OCI-LY3 (cell line): ENCODE measurements around the gene CENPB.

ENCODE experiments used
- H2AFZ ChIP-seq: fragments of 200-600, 300-600 bp; shearing (Covaris generic); 2 replicates; pipeline ENCODE4 v1.6.0; 2014; ENCODE audit warnings: antibody characterized with exemption, low read depth, low read length
- H3K27ac ChIP-seq: fragments of 200-600, 300-600 bp; sonication (generic); 2 replicates; pipeline ENCODE4 v1.5.1; 2014; ENCODE audit warnings: mild to moderate bottlenecking, low read length, moderate library complexity, mixed read lengths
- H3K27me3 ChIP-seq: fragments of 200-600, 300-600 bp; sonication (generic); 2 replicates; pipeline ENCODE4 v1.6.1; 2014; ENCODE audit warnings: low read depth, low read length, mixed read lengths
- H3K36me3 ChIP-seq: fragments of 200-600, 300-600 bp; sonication (generic); replicated peaks from 2 replicates; pipeline ENCODE3; 2014; ENCODE audit warnings: low read depth, low read length, mixed read lengths
- H3K4me1 ChIP-seq: fragments of 300-600, 200-600 bp; sonication (generic); 2 replicates; pipeline ENCODE4 v1.6.1; 2014; ENCODE audit warnings: low read length, mixed read lengths
- H3K4me2 ChIP-seq: fragments of 200-600, 300-600 bp; sonication (generic); 2 replicates; pipeline ENCODE4 v1.6.1; 2014; ENCODE audit warnings: low read length, mixed read lengths
- H3K4me3 ChIP-seq: fragments of 300-600, 200-600 bp; sonication (generic); 2 replicates; pipeline ENCODE4 v1.5.1; 2014; ENCODE audit warnings: antibody characterized with exemption, mild to moderate bottlenecking, low read length, moderate library complexity
- H3K79me2 ChIP-seq: fragments of 300-600, 200-600 bp; shearing (Covaris generic); 2 replicates; pipeline ENCODE4 v1.6.1; 2014; ENCODE audit warnings: mild to moderate bottlenecking, low read length, mixed read lengths
- H3K9ac ChIP-seq: fragments of 300-600, 200-600 bp; shearing (Covaris generic); 2 replicates; pipeline ENCODE4 v1.6.0; 2014; ENCODE audit warnings: mild to moderate bottlenecking, low read length, moderate library complexity
- H3K9me3 ChIP-seq: fragments of 200-600, 300-600 bp; shearing (Covaris generic); 2 replicates; pipeline ENCODE4 v1.6.1; 2014; ENCODE audit warnings: low read length, mixed read lengths; ENCODE audit not compliant: insufficient read depth
- H4K20me1 ChIP-seq: fragments of 200-600, 300-600 bp; sonication (generic); 2 replicates; pipeline ENCODE4 v1.6.1; 2016; ENCODE audit warnings: low read length, mixed read lengths; ENCODE audit not compliant: insufficient read depth
- EZH2phosphoT487 ChIP-seq: fragments of 200-600 bp; shearing (Covaris generic); IDR thresholded peaks from 2 replicates; pipeline ENCODE4 v1.6.1; 2018; ENCODE audit warnings: antibody characterized with exemption, mixed run types, low read depth
- TF ChIP-seq, protein P1 (sequence below): fragments of 200-600, 300-600 bp; sonication (generic); IDR thresholded peaks from 2 replicates; pipeline ENCODE4 v1.5.1; 2014; ENCODE audit warnings: antibody characterized with exemption, low read length, low read depth

The CENPB gene

DNA sequence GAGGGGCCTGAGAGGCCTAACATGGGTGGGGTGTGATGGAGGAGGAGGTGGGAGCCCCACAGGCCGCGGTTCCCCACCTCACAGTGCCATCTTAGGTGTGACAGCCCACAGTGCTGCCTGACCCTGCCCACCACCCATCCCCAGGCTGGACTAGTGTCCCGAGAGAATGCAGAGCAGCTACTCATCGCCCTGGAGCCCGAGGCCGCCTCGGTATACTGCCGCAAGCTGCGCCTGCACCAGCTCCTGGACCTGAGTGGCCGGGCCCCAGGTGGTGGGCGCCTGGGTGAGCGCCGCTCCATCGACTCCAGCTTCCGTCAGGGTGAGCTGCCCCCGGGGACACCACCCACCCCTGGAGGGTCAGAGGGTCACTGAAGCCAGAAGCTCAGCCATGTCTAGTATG lies 38.5 kb downstream of the CENPB start:
- no peaks in the 10 kb centered on the region for H3K9me3 ChIP-seq
- H3K9ac ChIP-seq = no peak overlapping the region
- H3K4me1 ChIP-seq = no peaks in the 10 kb centered on the region
- H3K36me3 ChIP-seq = peaks cover 3% of the 10 kb centered on the region
- TF ChIP-seq, protein P1, sequence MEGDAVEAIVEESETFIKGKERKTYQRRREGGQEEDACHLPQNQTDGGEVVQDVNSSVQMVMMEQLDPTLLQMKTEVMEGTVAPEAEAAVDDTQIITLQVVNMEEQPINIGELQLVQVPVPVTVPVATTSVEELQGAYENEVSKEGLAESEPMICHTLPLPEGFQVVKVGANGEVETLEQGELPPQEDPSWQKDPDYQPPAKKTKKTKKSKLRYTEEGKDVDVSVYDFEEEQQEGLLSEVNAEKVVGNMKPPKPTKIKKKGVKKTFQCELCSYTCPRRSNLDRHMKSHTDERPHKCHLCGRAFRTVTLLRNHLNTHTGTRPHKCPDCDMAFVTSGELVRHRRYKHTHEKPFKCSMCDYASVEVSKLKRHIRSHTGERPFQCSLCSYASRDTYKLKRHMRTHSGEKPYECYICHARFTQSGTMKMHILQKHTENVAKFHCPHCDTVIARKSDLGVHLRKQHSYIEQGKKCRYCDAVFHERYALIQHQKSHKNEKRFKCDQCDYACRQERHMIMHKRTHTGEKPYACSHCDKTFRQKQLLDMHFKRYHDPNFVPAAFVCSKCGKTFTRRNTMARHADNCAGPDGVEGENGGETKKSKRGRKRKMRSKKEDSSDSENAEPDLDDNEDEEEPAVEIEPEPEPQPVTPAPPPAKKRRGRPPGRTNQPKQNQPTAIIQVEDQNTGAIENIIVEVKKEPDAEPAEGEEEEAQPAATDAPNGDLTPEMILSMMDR = no peak
- no peak for TF ChIP-seq EZH2phosphoT487
- no peak overlapping the region for H3K4me2 ChIP-seq
- H3K79me2 ChIP-seq = no peaks in the 10 kb centered on the region
- no peak overlapping the region for H3K27ac ChIP-seq
- H3K27me3 ChIP-seq = 0 out of 2 replicates have a peak, but pooled peaks cover 6% of the 10 kb centered on the region
- H4K20me1 ChIP-seq = no peaks in the 10 kb centered on the region; the same call in 1 of the 2 replicates
- no peak overlapping the region for H2AFZ ChIP-seq
- H3K4me3 ChIP-seq = no peak overlapping the region

DNA sequence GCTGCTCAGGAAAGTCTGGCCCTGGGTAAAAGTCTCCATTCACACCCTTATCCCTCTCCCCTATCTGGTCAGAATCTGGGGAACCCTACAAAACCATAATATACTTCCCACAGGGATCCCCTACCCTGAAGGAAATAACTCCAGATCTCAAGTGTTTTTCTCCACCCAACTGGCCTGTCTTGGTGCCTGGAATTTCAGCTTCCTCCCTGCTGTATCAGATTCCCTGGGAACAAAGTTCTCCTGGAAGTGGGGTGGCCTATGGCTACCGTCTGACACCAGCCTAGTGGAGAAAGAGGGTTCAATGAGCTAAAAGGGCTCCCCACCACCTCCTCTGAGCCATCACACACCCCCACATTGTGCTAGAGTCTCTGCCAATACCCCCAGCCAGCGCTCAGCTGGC lies 39.1 kb downstream of the CENPB start:
- Histone ChIP-seq H4K20me1 (no peaks in the 10 kb centered on the region), H3K4me1 (no peaks in the 10 kb centered on the region), H3K27ac (no peak overlapping the region), H3K9ac (no peak overlapping the region), H3K9me3 (no peaks in the 10 kb centered on the region), H3K4me2 (no peak overlapping the region), H3K27me3 (0 out of 2 replicates have a peak, but pooled peaks cover 6% of the 10 kb centered on the region), H3K4me3 (no peak overlapping the region), H3K36me3 (peaks cover 3% of the 10 kb centered on the region), H2AFZ (no peak overlapping the region), H3K79me2 (no peaks in the 10 kb centered on the region)
- TF ChIP-seq, protein P1 = no peak
- no peak for TF ChIP-seq EZH2phosphoT487

DNA sequence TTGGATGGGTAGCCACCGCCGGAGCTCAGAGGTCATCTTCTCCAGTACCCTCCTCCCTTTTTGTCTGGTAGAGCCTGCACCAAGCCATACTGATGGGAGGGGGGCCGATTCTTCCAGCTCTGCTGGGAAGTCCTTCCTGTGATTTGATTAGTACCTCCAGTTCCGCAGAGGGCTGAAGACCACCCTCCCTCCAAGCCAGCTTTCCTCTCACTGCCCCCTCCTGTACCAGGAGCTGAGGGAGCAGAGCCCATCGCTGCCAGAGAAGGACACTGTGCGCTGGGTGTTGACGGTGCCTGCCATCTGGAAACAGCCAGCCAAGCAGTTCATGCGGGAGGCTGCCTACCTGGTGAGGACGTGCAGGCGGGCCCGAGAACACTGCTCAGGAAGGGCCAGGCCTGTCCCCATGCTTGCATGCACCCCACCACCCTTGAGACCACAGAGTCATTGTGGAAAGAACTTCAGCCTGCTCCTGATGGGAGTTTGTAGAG lies 40.8 kb downstream of the CENPB start:
- Histone ChIP-seq H3K4me1 (no peaks in the 10 kb centered on the region), H4K20me1 (no peaks in the 10 kb centered on the region), H2AFZ (no peak overlapping the region), H3K27me3 (0 out of 2 replicates have a peak, but pooled peaks cover 6% of the 10 kb centered on the region), H3K9me3 (no peaks in the 10 kb centered on the region), H3K27ac (no peak overlapping the region), H3K4me3 (no peak overlapping the region), H3K4me2 (no peak overlapping the region), H3K9ac (no peak overlapping the region), H3K79me2 (no peaks in the 10 kb centered on the region), H3K36me3 (no peaks in the 10 kb centered on the region)
- TF ChIP-seq EZH2phosphoT487 = no peak
- TF ChIP-seq, protein P1 = no peak

DNA sequence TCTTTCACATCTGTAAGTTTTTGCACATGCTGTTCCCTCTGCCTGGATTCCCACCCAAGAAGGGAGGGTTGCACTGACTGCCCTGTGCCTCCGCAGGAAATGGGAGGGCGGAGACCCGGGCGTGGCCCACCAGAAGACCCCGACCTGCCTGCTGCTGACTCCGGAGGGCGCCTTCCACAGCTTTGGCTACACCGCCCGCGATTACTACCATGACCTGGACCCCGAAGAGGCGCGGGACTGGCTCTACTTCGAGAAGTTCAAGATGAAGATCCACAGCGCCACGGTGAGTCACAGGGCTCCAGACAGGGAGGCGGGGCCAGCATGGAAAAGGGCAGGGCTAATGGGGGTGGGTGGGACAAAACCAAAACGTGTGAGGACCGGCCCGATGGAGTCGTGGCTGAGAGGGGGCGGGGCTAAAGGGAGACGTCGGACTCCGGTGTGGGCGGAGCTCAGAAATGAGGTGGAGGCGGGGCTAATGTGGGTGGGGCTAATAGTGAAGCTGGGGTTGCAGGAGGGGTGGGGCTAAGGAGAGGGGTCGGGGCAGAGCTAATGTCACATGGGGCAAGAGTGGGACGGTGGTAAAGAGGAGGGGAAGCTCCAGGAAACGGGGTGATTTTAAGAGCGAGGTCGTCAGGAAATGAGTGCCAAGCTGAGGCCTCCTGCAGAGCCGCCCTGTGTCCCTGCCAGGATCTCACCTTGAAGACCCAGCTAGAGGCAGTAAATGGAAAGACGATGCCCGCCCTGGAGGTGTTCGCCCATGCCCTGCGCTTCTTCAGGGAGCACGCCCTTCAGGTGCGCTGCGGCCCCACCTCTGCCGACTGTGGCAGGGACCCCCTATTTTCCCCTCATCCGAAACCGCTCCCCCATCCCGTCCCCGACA lies 41.5 kb downstream of the CENPB start:
- TF ChIP-seq, protein P1 = no peak
- TF ChIP-seq EZH2phosphoT487 = no peak
- H3K4me1 ChIP-seq = no peaks in the 10 kb centered on the region
- 0 out of 2 replicates have a peak, but pooled peaks cover 6% of the 10 kb centered on the region for H3K27me3 ChIP-seq
- H3K9me3 ChIP-seq = no peaks in the 10 kb centered on the region
- H4K20me1 ChIP-seq = no peaks in the 10 kb centered on the region
- no peak overlapping the region for H3K4me2 ChIP-seq
- H3K79me2 ChIP-seq = no peaks in the 10 kb centered on the region
- H2AFZ ChIP-seq = no peak overlapping the region
- H3K27ac ChIP-seq = no peak overlapping the region
- H3K4me3 ChIP-seq = no peak overlapping the region
- no peaks in the 10 kb centered on the region for H3K36me3 ChIP-seq
- no peak overlapping the region for H3K9ac ChIP-seq
